Suprapubic skin (tissue), 3 donors: ENCODE measurements around the gene METTL4.

Source experiments
- CTCF ChIP-seq, 2 donors: fragments of 200-600 bp in 1 of 2; fragments of 450-650 bp in 1 of 2; sonication (generic) in 1 of 2; IDR thresholded peaks; one replicate each; pipeline ENCODE4 v1.5.1; 2016 to 2019; ENCODE audit warnings: antibody characterized with exemption in 2 of 2, mild to moderate bottlenecking in 1 of 2, moderate library complexity in 1 of 2
- POLR2A ChIP-seq, 2 donors: fragments of 450-650 bp; IDR thresholded peaks; one replicate each; pipeline ENCODE4 v1.6.1; 2017; ENCODE audit warnings: antibody characterized with exemption in 2 of 2, mild to moderate bottlenecking in 2 of 2, moderate library complexity in 2 of 2

GRCh38 chr18:2568129-2568528 lies 3.2 kb downstream of the METTL4 start:
- TF ChIP-seq CTCF (IDR thresholded peaks at IDR 0.05) = no peak
- TF ChIP-seq POLR2A (IDR thresholded peaks at IDR 0.05) = no peak
